ENCODE measurements around the gene KCTD21.
"Not testable (repeated sequence)": the region's sequence is repeated elsewhere in the genome, so short reads cannot be mapped to it uniquely, and the experiment has no call there.

Gene KCTD21, protein sequence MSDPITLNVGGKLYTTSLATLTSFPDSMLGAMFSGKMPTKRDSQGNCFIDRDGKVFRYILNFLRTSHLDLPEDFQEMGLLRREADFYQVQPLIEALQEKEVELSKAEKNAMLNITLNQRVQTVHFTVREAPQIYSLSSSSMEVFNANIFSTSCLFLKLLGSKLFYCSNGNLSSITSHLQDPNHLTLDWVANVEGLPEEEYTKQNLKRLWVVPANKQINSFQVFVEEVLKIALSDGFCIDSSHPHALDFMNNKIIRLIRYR

GRCh38 chr11:78188286-78189173, at the start of gene KCTD21, which contains the start of gene USP35:
Gene KCTD21, minus strand, starts transcription at chr11:78188626. Its CDS starts 14,072 bp downstream, at chr11:78174554.
Gene USP35, plus strand, starts transcription at chr11:78188919. Its CDS starts 7,327 bp downstream, at chr11:78196246.
- FAIRE-seq, result no peak

DNA sequence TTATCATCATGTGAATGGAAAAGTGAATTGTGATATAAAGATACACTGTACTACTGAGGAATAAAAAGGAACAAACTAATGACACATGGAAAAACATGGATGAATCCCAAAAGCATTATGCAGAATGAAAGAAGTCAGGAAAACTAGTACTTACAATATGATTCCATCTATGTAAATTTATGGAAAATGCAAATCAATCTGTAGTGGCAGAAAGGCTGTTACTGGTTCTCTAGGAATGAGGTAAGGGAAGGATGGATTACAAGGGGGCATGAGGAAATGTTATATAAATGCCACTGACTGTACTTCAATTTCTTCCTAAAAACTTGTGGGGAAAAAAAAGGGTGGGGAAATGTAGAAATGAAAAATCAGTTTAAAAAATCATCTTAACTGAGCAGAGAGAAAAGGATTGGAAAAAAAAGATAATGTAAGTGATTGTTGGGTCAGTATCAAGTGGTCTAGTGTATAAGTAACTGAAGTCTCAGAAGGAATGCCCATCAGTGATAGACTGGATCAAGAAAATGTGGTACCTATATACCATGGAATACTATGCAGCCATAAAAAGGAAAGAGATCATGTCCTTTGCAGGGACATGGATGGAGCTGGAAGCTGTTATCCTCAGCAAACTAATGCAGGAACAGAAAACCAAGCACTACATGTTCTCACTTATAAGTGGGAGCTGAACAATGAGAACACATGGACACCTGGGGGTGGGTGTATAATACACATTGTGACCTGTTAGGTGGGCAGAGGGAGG, 49.0 kb upstream of the KCTD21 start:
- no peak for FAIRE-seq

GRCh38 chr11:78234006-78234405, 45.6 kb upstream of the KCTD21 start:
- FAIRE-seq, result no peak

- not testable (repeated sequence) for FAIRE-seq
Measured at GRCh38 chr11:78233046-78233445, 44.6 kb upstream of the KCTD21 start.

GRCh38 chr11:78231962-78232501, 43.6 kb upstream of the KCTD21 start:
- no peak for FAIRE-seq

GRCh38 chr11:78230161-78230877, 41.9 kb upstream of the KCTD21 start:
- no peak for FAIRE-seq

DNA sequence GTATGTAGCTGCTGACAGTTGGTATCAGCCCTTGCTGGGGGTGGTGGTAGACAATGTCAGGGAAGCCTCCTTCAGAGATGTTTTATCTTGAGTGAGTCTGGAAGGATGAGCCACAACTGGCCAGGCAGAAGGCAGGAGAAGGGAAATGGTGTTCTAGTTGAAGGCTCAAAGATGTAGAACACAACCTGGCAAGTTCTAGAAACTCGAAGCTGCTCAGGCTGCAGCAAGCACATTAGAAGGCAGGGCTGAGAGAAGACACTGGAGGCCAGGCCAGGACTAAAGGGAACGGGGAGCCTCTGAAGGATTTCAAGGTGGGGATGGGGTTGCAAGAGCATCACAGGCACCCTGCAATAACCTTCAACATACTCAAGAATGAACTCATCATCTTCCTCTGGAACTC, 40.7 kb upstream of the KCTD21 start:
- FAIRE-seq, result no peak

DNA sequence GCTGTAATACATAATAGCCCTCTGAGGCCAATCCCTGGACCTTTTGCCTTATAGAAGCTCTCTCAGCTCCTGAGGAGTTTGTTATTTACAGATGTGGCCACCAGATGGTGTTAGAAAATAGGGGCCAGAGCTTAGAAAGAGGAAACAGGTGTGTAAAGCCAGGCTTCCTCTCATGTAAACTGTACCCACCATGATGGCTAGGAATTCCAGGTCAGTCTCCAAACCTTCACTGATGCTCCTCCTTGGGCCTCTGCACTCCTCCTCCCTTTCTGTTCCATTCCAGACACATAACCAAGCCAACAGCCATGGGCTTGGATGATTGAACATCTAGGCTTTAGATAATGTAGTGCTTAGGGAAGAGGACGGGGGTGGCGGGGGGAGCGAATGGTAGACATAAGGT, 40.0 kb upstream of the KCTD21 start:
- FAIRE-seq, result no peak

DNA sequence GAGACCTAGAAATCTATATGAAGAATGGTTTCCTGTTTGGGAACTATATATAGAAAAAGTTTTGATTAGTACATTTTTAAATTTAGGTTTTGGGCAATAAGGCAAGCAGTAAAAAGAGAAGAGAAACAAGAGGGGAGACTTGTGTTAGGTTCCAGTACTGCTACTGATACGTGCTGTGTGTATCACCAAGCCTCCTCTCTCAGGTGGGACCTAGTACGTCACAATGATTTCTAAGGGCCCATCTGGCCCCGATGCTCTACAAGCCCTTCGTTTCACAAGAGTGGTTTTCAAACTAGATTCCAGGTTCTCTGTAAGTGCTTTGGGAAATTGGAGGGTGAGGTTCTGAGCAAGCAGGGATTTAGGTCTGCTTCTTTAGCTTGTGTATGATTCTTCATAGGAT, 39.5 kb upstream of the KCTD21 start:
- FAIRE-seq, result no peak

DNA sequence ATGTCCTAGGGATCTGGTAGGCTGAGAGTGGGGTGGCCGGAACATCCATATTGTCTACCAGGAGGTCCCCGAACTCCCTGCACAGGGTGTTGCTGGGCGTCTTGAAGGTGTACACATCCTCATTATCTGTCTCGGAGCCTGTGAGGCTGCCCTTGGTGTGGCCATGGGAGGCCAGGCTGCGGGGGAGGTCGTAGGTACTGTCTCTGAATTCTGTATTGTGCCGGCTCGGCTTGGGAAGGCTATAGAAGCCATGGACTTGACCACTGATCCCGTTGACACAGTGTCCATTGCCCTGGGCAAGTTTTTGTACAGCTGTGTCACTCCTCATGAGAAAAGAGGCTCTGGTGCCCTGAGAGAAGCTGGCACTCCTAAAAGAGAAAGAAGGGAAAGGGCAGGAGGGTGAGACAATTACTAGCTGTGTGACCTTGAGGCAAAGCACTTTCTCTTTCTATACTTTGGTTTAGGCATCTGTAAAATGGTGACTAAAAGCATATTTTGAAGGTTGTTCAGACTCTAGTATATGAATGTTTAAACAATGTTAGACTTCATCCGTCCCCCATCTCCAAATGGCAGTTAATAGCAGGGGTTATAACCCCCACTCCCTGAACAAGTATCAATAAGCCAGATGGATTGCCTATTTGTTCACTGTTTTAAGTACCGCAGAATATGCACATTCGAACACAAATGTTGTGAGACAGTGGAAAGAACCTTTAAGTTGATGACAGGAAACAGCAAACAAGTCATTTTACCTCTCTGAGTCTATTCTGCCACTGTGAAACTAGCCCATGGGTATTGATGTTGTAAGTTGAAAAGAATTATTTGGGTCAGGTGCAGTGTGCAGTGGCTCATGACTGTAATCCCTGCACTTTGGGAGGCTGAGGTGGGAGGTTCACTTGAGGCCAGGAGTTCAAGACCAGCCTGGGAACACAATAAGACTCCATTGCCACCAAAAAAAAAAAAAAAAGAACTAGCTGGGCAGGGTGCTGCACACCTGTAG, 38.6 kb upstream of the KCTD21 start:
- FAIRE-seq, result no peak

- no peak for FAIRE-seq
Measured at GRCh38 chr11:78224906-78225420, 36.5 kb upstream of the KCTD21 start.

- no peak for FAIRE-seq
Measured at GRCh38 chr11:78224506-78224905, 36.1 kb upstream of the KCTD21 start.

GRCh38 chr11:78223320-78223954, 35.0 kb upstream of the KCTD21 start:
- no peak for FAIRE-seq

DNA sequence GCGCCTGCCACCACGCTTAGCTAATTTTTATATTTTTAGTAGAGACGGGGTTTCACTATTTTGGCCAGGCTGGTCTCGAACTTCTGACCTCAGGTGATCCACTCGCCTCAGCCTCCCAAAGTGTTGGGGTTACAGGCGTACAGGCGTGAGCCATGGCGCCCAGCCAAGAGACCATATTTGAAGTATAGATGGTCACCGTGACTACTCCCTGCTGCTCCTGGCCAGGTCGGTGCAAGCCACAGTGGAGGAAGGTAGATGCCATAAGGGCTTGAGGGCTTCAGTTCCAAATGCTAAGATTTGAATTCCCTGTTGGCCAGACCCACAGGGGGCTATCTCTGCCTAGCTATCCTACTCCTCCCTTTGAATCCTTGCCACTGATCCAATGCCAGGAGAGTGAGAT, 34.3 kb upstream of the KCTD21 start:
- FAIRE-seq, result not testable (repeated sequence)

DNA sequence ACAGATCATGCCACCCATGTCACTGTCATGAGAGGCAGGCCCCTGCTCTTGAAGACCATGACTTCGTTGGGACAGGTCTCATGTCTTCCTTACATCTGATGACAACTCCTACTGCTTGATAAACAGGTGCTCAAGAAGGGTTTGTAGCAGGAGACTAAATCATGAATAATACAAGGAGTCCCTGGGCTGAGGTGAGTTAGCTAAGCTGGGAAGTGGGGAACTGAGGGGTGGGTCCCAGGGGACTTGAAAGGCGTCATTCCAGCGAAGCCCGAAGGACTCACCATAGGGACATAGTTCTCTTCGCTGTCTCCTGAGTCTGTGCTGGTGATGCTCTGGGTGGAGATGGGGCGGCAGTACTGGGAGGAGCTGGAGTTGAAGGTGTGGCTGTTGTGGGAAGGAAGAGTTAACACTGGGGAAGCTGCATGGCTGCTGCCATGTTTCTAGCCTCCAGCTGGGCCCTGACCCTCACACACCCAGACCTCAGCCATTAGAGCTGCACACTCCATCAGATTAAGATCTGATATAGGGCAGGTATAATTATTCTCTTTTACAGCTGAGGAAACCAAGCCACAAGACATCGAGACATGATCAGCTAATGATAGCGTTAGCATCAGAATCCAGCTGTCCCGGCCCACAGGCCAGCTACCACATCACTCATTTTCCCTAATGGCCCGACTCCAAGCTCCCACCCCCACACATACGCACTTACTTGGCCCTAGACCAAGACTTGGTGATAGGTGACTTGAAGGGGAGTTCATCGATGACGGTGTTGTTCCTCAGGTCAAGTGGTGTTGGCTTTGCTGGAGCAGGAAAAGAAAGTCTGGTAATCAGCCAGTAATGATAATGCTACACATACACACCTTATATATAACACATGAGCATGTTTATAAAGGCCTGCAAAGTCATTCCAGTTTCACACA, 33.2 kb upstream of the KCTD21 start:
- no peak for FAIRE-seq

DNA sequence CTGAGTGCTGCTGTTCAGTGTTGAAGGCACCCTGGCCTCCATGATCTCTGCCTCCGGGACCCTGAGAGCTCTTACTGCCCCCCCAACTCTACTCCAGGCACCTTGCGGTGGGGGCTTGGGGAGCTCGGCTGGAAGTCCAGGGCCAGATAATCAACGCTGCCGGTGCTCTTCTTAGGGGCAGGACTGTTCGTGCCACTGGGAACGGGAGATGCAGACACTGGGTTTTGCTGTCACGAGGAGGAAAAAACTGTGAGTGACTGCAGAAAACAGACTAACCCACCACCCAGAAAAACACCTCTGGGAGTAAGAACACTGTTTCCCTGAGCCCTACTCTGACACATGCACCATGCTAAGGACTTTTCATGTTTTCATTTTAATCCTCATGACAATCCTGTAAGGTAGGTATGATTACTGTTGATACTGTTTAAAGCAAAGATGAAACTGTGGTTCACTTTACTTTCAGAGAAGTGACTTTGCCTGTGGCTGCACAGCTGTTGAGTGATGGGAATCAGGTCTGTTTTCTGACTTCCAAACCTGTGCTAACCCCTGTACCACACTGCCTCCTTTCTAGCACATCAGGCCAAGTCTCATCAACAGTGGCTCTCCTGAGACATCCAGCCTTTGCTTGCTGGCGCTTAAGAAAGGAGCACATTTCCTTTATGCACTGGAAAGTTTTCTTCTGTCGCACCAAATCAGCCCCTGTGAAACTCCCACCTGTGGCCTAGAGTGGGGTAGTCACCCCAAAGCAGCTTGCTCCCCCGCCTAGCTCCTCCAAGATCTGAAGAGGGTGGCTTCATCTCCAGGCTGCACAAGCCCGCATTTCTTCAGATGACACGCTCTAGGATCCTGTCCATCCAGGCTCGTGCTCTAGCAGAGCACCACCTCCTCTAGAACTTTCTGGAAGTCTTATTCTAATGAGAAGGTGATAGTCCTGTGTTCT, 32.1 kb upstream of the KCTD21 start:
- no peak for FAIRE-seq

DNA sequence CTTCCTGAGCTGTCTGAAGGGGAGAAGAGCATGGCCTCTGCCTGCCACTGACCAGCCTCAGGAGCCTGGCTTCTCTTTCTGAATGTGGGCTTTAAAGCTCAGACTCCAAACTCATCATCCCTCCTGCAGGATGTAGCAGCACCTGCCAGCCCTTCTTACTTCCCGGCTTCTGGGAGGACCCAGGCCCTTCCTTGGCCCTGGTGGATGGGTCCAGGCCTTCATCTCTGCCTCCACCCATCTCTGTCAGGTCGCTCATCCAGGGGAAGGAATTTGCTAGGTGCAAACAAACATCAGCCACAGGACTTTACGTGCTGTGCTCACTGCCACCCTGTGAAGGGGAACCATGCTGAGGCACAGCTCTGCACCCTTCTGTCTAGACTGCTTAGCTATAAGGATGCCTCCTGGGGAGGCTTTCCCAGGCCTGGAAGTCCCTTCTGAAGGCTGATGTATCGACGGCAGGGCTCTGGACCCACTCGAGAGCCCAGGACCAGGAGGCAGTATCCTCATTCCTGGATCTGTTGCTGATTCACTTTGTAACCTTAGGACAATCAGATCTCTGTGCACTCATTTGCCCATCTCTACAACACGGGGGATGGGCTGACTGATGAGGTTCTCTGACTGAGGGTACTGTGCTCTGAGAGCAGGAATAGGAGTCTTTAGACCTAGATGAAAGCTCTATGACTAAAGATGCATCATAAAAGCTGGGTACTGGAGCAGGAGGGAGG, 31.2 kb upstream of the KCTD21 start:
- no peak for FAIRE-seq
